H9 (cell line): ENCODE results near the gene CHST15. TPM values are rescaled to one million over a fixed set of nuclear protein-coding genes. Genes with fewer than 3 reads are reported as not detected.
"Not testable (repeated sequence)": the region's sequence is repeated elsewhere in the genome, so short reads cannot be mapped to it uniquely, and the experiment has no call there.

ENCODE experiments used
- DNase-seq: peaks from one replicate; pipeline ENCODE4 v3.0.0-alpha.2; 2017
- H2AFZ ChIP-seq: one replicate; pipeline ENCODE4 v1.6.1; 2013; ENCODE audit warnings: mild to moderate bottlenecking, low read length, control low read depth, moderate library complexity
- H2AK5ac ChIP-seq: 2 replicates; pipeline ENCODE4 v1.6.1; 2013; ENCODE audit warnings: low read length, control low read depth, mixed read lengths; ENCODE audit not compliant: insufficient read length
- H2BK120ac ChIP-seq: one replicate; pipeline ENCODE4 v1.6.1; 2013; ENCODE audit warnings: low read depth, mild to moderate bottlenecking, low read length, control low read depth, inconsistent platforms; ENCODE audit not compliant: poor library complexity, severe bottlenecking
- H2BK12ac ChIP-seq: 2 replicates; pipeline ENCODE4 v1.6.1; 2013; ENCODE audit warnings: low read length, control low read depth, mixed read lengths, low read depth; ENCODE audit not compliant: insufficient read length
- H2BK15ac ChIP-seq: 2 replicates; pipeline ENCODE4 v1.6.1; 2013; ENCODE audit warnings: low read depth, low read length, control low read depth
- H2BK20ac ChIP-seq: one replicate; pipeline ENCODE4 v1.6.1; 2013; ENCODE audit warnings: low read depth, mild to moderate bottlenecking, low read length, control low read depth, inconsistent platforms; ENCODE audit not compliant: poor library complexity, severe bottlenecking
- H2BK5ac ChIP-seq: 2 replicates; pipeline ENCODE4 v1.6.1; 2013; ENCODE audit warnings: low read length, control low read depth, mixed read lengths; ENCODE audit not compliant: insufficient read length
- H3K14ac ChIP-seq: 2 replicates; pipeline ENCODE4 v1.6.1; 2013; ENCODE audit warnings: low read length, control low read depth; ENCODE audit not compliant: insufficient read depth
- H3K18ac ChIP-seq: 2 replicates; pipeline ENCODE4 v1.6.1; 2013; ENCODE audit warnings: low read depth, mild to moderate bottlenecking, mixed read lengths, low read length, control low read depth; ENCODE audit not compliant: insufficient read length
- H3K23ac ChIP-seq: 2 replicates; pipeline ENCODE4 v1.6.1; 2013; ENCODE audit warnings: low read length, control low read depth, mixed read lengths, low read depth; ENCODE audit not compliant: insufficient read length
- H3K23me2 ChIP-seq: 2 replicates; pipeline ENCODE4 v1.6.1; 2013; ENCODE audit warnings: low read depth, mild to moderate bottlenecking, mixed read lengths, low read length, control low read depth; ENCODE audit not compliant: insufficient read length, poor library complexity, severe bottlenecking
- H3K27ac ChIP-seq: 2 replicates; pipeline ENCODE4 v1.5.1; 2013; ENCODE audit warnings: low read length, control low read depth, mixed read lengths, low read depth; ENCODE audit not compliant: insufficient read length
- H3K27me3 ChIP-seq: 2 replicates; pipeline ENCODE4 v1.6.1; 2013; ENCODE audit warnings: low read length, control low read depth, inconsistent platforms; ENCODE audit not compliant: insufficient read depth
- H3K4ac ChIP-seq: 2 replicates; pipeline ENCODE4 v1.6.1; 2013; ENCODE audit warnings: low read depth, mild to moderate bottlenecking, control low read depth, inconsistent platforms, low read length, moderate library complexity
- H3K4me1 ChIP-seq: 2 replicates; pipeline ENCODE4 v1.6.1; 2013; ENCODE audit warnings: low read length, control low read depth, inconsistent platforms; ENCODE audit not compliant: insufficient read depth
- H3K4me2 ChIP-seq: 2 replicates; pipeline ENCODE4 v1.6.1; 2013; ENCODE audit warnings: low read length, control low read depth, mixed read lengths; ENCODE audit not compliant: insufficient read length, insufficient read depth
- H3K56ac ChIP-seq: 2 replicates; pipeline ENCODE4 v1.6.1; 2013; ENCODE audit warnings: low read depth, mild to moderate bottlenecking, mixed read lengths, low read length, control low read depth; ENCODE audit not compliant: insufficient read length
- H3K79me1 ChIP-seq: 2 replicates; pipeline ENCODE4 v1.6.1; 2013; ENCODE audit warnings: low read depth, mild to moderate bottlenecking, moderate library complexity, low read length, control low read depth, inconsistent platforms; ENCODE audit not compliant: insufficient read depth, poor library complexity, severe bottlenecking
- H3K79me2 ChIP-seq: 2 replicates; pipeline ENCODE4 v1.6.1; 2013; ENCODE audit warnings: low read length, control low read depth, inconsistent platforms; ENCODE audit not compliant: insufficient read depth
- H3K9ac ChIP-seq: 2 replicates; pipeline ENCODE4 v1.6.1; 2013; ENCODE audit warnings: low read length, control low read depth, mixed read lengths; ENCODE audit not compliant: insufficient read length; ENCODE audit errors: extremely low read depth
- H3K9me3 ChIP-seq: one replicate; pipeline ENCODE4 v1.6.1; 2013; ENCODE audit warnings: low read depth, low read length, inconsistent platforms; ENCODE audit not compliant: control insufficient read depth
- H3T11ph ChIP-seq: one replicate; pipeline ENCODE4 v1.6.1; 2013; ENCODE audit warnings: mild to moderate bottlenecking, low read length, control low read depth, inconsistent platforms
- H4K20me1 ChIP-seq: one replicate; pipeline ENCODE4 v1.6.1; 2013; ENCODE audit not compliant: control insufficient read depth, insufficient read length, insufficient read depth
- H4K5ac ChIP-seq: 2 replicates; pipeline ENCODE4 v1.6.1; 2013; ENCODE audit warnings: low read depth, mild to moderate bottlenecking, mixed read lengths, low read length, control low read depth; ENCODE audit not compliant: insufficient read length
- H4K8ac ChIP-seq: replicated peaks from 2 replicates; pipeline ENCODE4 v1.6.1; 2013; ENCODE audit warnings: low read length, control low read depth, mixed read lengths, low read depth; ENCODE audit not compliant: insufficient read length
- H4K91ac ChIP-seq: 2 replicates; pipeline ENCODE4 v1.6.1; 2013; ENCODE audit warnings: low read depth, mild to moderate bottlenecking, moderate library complexity, mixed read lengths, low read length, control low read depth; ENCODE audit not compliant: insufficient read length
- H3K27ac Mint-ChIP-seq, 3 experiments: 2 replicates in 2 of 3; 3 replicates in 1 of 3; pipeline ENCODE4 v1.8.0; 2020 to 2021; ENCODE audit warnings: mixed read lengths in 3 of 3, mild to moderate bottlenecking in 1 of 3, moderate library complexity in 1 of 3
- H3K27me3 Mint-ChIP-seq: 2 replicates; pipeline ENCODE4 v1.8.0; 2021; ENCODE audit warnings: low read depth, mild to moderate bottlenecking, moderate library complexity, mixed read lengths
- H3K36me3 Mint-ChIP-seq, 3 experiments: 2 replicates in 2 of 3; 3 replicates in 1 of 3; pipeline ENCODE4 v1.8.0; 2020 to 2021; ENCODE audit warnings: low read depth in 3 of 3, mixed read lengths in 3 of 3; ENCODE audit not compliant: insufficient read depth in 1 of 3
- H3K4me1 Mint-ChIP-seq, 2 experiments: 2 replicates each; pipeline ENCODE4 v1.8.0; 2020; ENCODE audit warnings: mixed read lengths in 2 of 2
- H3K4me3 Mint-ChIP-seq, 2 experiments: 2 replicates in 1 of 2; 3 replicates in 1 of 2; pipeline ENCODE4 v1.8.0; 2020 to 2021; ENCODE audit warnings: mild to moderate bottlenecking in 2 of 2, mixed read lengths in 2 of 2, moderate library complexity in 1 of 2
- H3K9me3 Mint-ChIP-seq, 2 experiments: 2 replicates in 1 of 2; 3 replicates in 1 of 2; pipeline ENCODE4 v1.8.0; 2020; ENCODE audit warnings: mild to moderate bottlenecking in 2 of 2, mixed read lengths in 2 of 2, moderate library complexity in 1 of 2
- CTCF ChIP-seq: fragments of 200-600 bp; sonication (generic); conservative IDR thresholded peaks from 3 replicates; pipeline ENCODE4 v1.8.0; 2021; ENCODE audit warnings: antibody characterized with exemption, mild to moderate bottlenecking
- WGBS: extraction: QIAGEN DNeasy Blood & Tissue Kit; methylation state at CpG from one replicate; pipeline ENCODE4 v1.1.7; 2013; ENCODE audit warnings: missing lambda C conversion rate, low lambda C conversion rate, mixed read lengths; ENCODE audit not compliant: insufficient read length; ENCODE audit errors: extremely low coverage; 5-methylcytosine and 5-hydroxymethylcytosine counted together
- total RNA-seq: library from RNA; stranded (reverse); gene quantifications from 2 replicates; pipeline ENCODE4 v1.2.1, GENCODE V29; 2021

The CHST15 gene
- total RNA-seq, 1 experiment from 2014 or later: 8.7 TPM

GRCh38 chr10:124035306-124035927 lies 58.0 kb downstream of the CHST15 start:
- Histone ChIP-seq H3K9me3 (no peaks in the 10 kb centered on the region), H3K9ac (no peak overlapping the region), H2BK20ac (no peak overlapping the region), H2BK12ac (no peak overlapping the region), H3K4ac (no peak overlapping the region), H4K8ac (no peak overlapping the region), H3K18ac (no peak overlapping the region), H3K14ac (no peak overlapping the region), H2BK120ac (no peak overlapping the region), H3K23ac (no peak overlapping the region), H3K27ac (no peak overlapping the region), H4K91ac (no peak overlapping the region), H3K4me1 (peaks cover 13% of the 10 kb centered on the region), H2BK15ac (no peak overlapping the region), H4K5ac (no peak overlapping the region), H3K27me3 (no peaks in the 10 kb centered on the region), H3K4me2 (no peak overlapping the region), H3K56ac (no peak overlapping the region), H2AFZ (no peak overlapping the region), H3K23me2 (no peaks in the 10 kb centered on the region), H2AK5ac (no peak overlapping the region), H4K20me1 (no peaks in the 10 kb centered on the region), H3K79me1 (no peaks in the 10 kb centered on the region), H2BK5ac (no peak overlapping the region), H3T11ph (no peak overlapping the region), H3K79me2 (no peaks in the 10 kb centered on the region)
- TF ChIP-seq CTCF: no peak
- DNase-seq: no peak
- H3K27ac Mint-ChIP-seq: peak overlapping the region in 1 of 3 experiments; percentile 83; a peak in 2 of 7 replicates
- peaks cover 2% of the 10 kb centered on the region; the same call in 1 of the 2 replicates for H3K27me3 Mint-ChIP-seq
- WGBS: no CpG with 5 or more reads among the region's 6 CpGs
- H3K36me3 Mint-ChIP-seq: peaks cover 0 to 4% (median 0%) of the 10 kb centered on the region in 3 experiments; a peak in 3 of 7 replicates
- H3K9me3 Mint-ChIP-seq: no peaks in the 10 kb centered on the region
- no peak overlapping the region for H3K4me3 Mint-ChIP-seq
- H3K4me1 Mint-ChIP-seq: peaks cover 35 to 36% of the 10 kb centered on the region in 2 experiments

- peaks cover 40 to 41% of the 10 kb centered on the region in 2 experiments for H3K4me1 Mint-ChIP-seq
- not testable (repeated sequence) for H4K5ac ChIP-seq, H4K20me1 ChIP-seq, H2AFZ ChIP-seq, H2BK20ac ChIP-seq, H3K23ac ChIP-seq, H3K4ac ChIP-seq, H3K9ac ChIP-seq, H3K4me3 Mint-ChIP-seq, H3K79me2 ChIP-seq, H3K27me3 ChIP-seq, H3K27me3 Mint-ChIP-seq, H3K18ac ChIP-seq, H3K79me1 ChIP-seq, H3K4me2 ChIP-seq, H2BK12ac ChIP-seq, H2BK120ac ChIP-seq, H3T11ph ChIP-seq, H3K23me2 ChIP-seq, H4K91ac ChIP-seq, H3K56ac ChIP-seq, H2AK5ac ChIP-seq, H3K36me3 Mint-ChIP-seq, H3K9me3 Mint-ChIP-seq, H3K9me3 ChIP-seq, H3K14ac ChIP-seq, H4K8ac ChIP-seq, H3K27ac Mint-ChIP-seq, H2BK15ac ChIP-seq, DNase-seq, H2BK5ac ChIP-seq, H3K27ac ChIP-seq
- no CpG with 5 or more reads among the region's 25 CpGs for WGBS
- peaks cover 13% of the 10 kb centered on the region for H3K4me1 ChIP-seq
Observed at GRCh38 chr10:124034576-124035305, 58.7 kb downstream of the CHST15 start.
